Left ventricle myocardium inferior (tissue), 1 donor: ENCODE measurements around the gene BRAF. TPM values are rescaled to one million over a fixed set of nuclear protein-coding genes. Genes with fewer than 3 reads are reported as not detected.

Experiments used
- DNase-seq: peaks from one replicate; pipeline ENCODE4 v3.0.0-alpha.2; 2020
- H3K27ac ChIP-seq: fragments of 200-600 bp; replicated peaks from 2 replicates; pipeline ENCODE4 v1.8.0; 2021
- H3K27me3 ChIP-seq: fragments of 200-600 bp; 2 replicates; pipeline ENCODE4 v1.8.0; 2021; ENCODE audit warnings: low read depth
- H3K36me3 ChIP-seq: fragments of 200-600 bp; 2 replicates; pipeline ENCODE4 v1.8.0; 2021
- H3K4me1 ChIP-seq: fragments of 200-600 bp; 2 replicates; pipeline ENCODE4 v1.8.0; 2021
- H3K4me3 ChIP-seq: fragments of 200-600 bp; 2 replicates; pipeline ENCODE4 v1.8.0; 2021; ENCODE audit warnings: mild to moderate bottlenecking, moderate library complexity
- H3K9me3 ChIP-seq: fragments of 200-600 bp; replicated peaks from 2 replicates; pipeline ENCODE4 v1.8.0; 2021
- intact Hi-C: fragments of 100-400 bp; cut with micrococcal nuclease; formaldehyde crosslinking; loops from one replicate; pipeline ENCODE4 v1.11.0; 2022
- total RNA-seq: library from RNA; stranded (reverse); fragmentation: NEBNext Ultra II Directional; extraction: Animal tissue kit (Norgen Biotek cat#: 25700); gene quantifications from one replicate; pipeline ENCODE4 v1.2.1, GENCODE V29; 2021
- TF ChIP-seq, protein P1 (sequence below): fragments of 200-600 bp; IDR thresholded peaks from 2 replicates; pipeline ENCODE4 v1.8.0; 2021; ENCODE audit warnings: antibody characterized with exemption, mild to moderate bottlenecking, borderline replicate concordance
- donor health status: DM: no; HTN: yes; CAD: no; lungs with severe emphysema.

The BRAF gene
- total RNA-seq, 1 donor from 2014 or later: 18.8 TPM

DNA sequence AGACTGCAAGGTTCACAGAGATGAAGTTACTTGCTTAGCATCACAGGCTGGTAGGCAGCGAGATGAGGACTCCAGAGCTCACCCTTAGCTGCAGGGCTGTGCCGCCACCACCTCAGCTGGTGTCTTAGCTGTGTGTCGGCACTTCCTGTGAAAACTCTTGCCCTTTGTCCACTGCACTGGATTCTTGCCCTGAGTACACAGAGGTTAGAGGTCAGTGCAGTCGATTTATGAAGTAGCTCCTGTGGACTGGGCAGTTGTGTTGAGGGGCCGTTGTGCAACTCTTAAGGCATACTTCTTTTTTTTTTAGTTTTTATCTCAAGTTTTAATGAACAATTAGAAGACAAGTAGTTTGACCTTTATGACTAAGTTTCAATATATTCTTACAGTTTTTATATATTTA, 217.6 kb downstream of the BRAF start:
- no peak for DNase-seq
- intact Hi-C loops: no loop called here
- peaks cover 52% of the 10 kb centered on the region for H3K36me3 ChIP-seq
- no peak overlapping the region for H3K27ac ChIP-seq
- H3K9me3 ChIP-seq: no peaks in the 10 kb centered on the region
- H3K27me3 ChIP-seq: no peaks in the 10 kb centered on the region
- no peak overlapping the region for H3K4me3 ChIP-seq
- TF ChIP-seq, protein P1, sequence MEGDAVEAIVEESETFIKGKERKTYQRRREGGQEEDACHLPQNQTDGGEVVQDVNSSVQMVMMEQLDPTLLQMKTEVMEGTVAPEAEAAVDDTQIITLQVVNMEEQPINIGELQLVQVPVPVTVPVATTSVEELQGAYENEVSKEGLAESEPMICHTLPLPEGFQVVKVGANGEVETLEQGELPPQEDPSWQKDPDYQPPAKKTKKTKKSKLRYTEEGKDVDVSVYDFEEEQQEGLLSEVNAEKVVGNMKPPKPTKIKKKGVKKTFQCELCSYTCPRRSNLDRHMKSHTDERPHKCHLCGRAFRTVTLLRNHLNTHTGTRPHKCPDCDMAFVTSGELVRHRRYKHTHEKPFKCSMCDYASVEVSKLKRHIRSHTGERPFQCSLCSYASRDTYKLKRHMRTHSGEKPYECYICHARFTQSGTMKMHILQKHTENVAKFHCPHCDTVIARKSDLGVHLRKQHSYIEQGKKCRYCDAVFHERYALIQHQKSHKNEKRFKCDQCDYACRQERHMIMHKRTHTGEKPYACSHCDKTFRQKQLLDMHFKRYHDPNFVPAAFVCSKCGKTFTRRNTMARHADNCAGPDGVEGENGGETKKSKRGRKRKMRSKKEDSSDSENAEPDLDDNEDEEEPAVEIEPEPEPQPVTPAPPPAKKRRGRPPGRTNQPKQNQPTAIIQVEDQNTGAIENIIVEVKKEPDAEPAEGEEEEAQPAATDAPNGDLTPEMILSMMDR: no peak
- peaks cover 4% of the 10 kb centered on the region for H3K4me1 ChIP-seq

DNA sequence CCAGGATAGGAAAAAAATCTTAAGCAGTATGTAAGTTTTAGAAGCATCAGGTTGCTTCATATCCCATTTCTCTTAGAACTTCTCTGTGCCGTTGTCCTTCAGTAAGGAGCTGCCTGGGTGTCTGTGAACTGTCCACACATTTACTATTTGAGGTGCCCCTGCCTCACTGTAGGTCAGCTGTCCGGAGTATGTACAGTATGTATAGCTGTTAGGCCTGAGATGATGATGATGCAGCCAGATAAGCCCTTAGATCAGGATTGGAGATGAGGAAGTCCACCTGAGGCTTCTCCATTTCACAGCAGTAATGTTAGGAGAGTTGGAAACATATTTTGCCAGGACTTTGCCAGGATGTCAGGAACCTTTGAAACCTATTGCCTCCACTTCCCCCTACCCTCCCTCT, 220.5 kb downstream of the BRAF start:
- intact Hi-C loops: no loop called here
- DNase-seq: no peak
- H3K9me3 ChIP-seq: no peaks in the 10 kb centered on the region
- H3K36me3 ChIP-seq: peaks cover 52% of the 10 kb centered on the region
- TF ChIP-seq, protein P1: no peak
- no peaks in the 10 kb centered on the region for H3K27me3 ChIP-seq
- peaks cover 7% of the 10 kb centered on the region for H3K4me1 ChIP-seq
- no peak overlapping the region for H3K27ac ChIP-seq
- H3K4me3 ChIP-seq: no peak overlapping the region

DNA sequence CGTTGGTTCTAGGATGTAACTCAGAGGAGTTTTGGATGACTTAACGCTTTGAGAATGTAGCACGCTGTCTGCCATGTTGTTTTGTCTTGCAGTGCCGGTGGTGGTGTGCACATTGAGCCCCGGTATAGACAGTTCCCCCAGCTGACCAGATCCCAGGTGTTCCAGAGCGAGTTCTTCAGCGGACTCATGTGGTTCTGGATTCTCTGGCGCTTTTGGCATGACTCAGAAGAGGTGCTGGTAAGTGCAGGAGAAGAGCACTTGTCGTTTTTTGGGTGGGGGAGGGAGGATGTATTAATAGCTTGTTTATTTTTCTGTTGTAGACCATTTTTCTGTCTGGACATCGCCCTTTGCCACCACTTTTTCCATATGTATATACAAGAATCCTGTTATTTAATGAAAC, 222.0 kb downstream of the BRAF start:
- intact Hi-C loops: no loop called here

DNA sequence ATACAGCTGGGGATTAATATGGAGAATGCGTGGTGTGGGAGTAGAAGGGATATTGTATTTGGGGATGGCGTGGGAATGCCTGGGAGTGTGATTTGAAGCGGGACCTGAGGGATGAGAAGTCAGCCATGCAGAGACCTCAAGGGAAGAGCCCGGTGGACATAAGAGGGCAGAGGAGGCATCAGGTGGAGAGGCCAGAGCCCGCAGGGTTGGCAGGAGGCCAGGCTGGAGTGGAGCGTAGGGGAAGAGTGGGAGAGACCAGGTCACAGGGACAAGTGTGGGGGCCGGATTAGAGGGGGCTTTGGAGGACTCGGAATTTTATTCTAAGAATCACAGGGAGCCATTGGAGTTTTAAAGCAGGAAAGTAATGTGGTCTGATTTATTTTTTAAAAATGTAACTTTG, 226.3 kb downstream of the BRAF start:
- Histone ChIP-seq H3K36me3 (peaks cover 9% of the 10 kb centered on the region), H3K4me1 (peaks cover 39% of the 10 kb centered on the region), H3K4me3 (peak overlapping the region; percentile 83), H3K27ac (no peak overlapping the region), H3K9me3 (no peaks in the 10 kb centered on the region), H3K27me3 (no peaks in the 10 kb centered on the region)
- intact Hi-C loops: no loop called here
- DNase-seq: peak; percentile 40
- TF ChIP-seq, protein P1: no peak

More for the DNA sequence above, 222.0 kb downstream of the BRAF start:
- H3K9me3 ChIP-seq: no peaks in the 10 kb centered on the region
- TF ChIP-seq, protein P1: no peak
- no peak for DNase-seq
- peaks cover 21% of the 10 kb centered on the region for H3K4me1 ChIP-seq
- no peaks in the 10 kb centered on the region for H3K27me3 ChIP-seq
- no peak overlapping the region for H3K4me3 ChIP-seq
- H3K27ac ChIP-seq: no peak overlapping the region
- peaks cover 50% of the 10 kb centered on the region for H3K36me3 ChIP-seq

DNA sequence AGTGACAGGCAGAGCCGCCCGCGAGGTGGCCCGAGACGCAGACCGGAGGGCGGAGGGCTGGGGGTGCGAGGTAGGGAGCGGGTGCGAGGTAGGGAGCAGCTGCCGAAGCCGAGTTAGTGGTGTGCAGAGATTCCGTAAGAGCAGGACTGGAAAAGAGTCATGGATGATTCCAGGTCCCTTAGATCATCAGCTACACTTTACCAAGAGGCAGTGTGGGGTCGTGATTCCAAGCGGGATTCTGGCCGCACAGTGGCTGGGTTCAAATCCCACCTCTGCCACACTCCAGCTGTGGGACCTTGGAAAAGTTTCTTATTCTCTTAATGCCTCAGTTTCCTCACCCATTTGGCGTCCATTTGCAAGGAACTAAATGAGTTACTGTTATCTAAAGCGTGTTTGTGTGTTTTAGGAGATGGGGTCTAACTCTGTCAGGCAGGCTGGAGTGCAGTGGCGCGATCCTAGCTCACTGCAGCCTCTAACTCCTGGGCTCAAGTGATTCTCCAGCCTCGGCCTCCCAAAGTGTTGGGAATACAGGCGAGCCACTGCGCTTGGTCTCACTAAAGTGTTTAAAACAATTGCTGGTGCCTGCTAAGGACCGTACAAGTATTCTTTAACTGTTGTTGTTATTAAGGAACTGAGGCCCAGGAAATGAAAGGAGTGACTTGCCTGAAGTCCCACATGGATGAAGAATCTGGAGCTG, 227.1 kb downstream of the BRAF start:
- intact Hi-C loops: no loop called here
- H3K4me1 ChIP-seq: peaks cover 39% of the 10 kb centered on the region
- H3K27me3 ChIP-seq: no peaks in the 10 kb centered on the region
- no peaks in the 10 kb centered on the region for H3K9me3 ChIP-seq
- TF ChIP-seq, protein P1: no peak
- peak overlapping the region; percentile 97 for H3K27ac ChIP-seq
- DNase-seq: no peak
- H3K4me3 ChIP-seq: peak overlapping the region; percentile 83
- H3K36me3 ChIP-seq: peaks cover under 1% of the 10 kb centered on the region
